MM.1S (cell line): ENCODE data around the gene CBLB.

ENCODE experiments used
- DNase-seq: peaks from one replicate; pipeline ENCODE4 v3.0.0-alpha.2; 2015
- H2AFZ ChIP-seq: fragments of 300-600 bp; sonication (generic); 2 replicates; pipeline ENCODE4 v1.6.0; 2016; ENCODE audit warnings: antibody characterized with exemption, low read length
- H3F3A ChIP-seq: fragments of 300-600 bp; sonication (generic); 2 replicates; pipeline ENCODE4 v1.6.1; 2016; ENCODE audit warnings: mild to moderate bottlenecking, antibody characterized with exemption, low read length, moderate library complexity, mixed read lengths; ENCODE audit not compliant: insufficient read depth
- H3K27ac ChIP-seq: fragments of 300-600 bp; sonication (generic); 2 replicates; pipeline ENCODE4 v1.5.1; 2016; ENCODE audit warnings: mild to moderate bottlenecking, low read length
- H3K27me3 ChIP-seq: fragments of 300-600 bp; sonication (generic); replicated peaks from 2 replicates; pipeline ENCODE4 v1.6.0; 2016; ENCODE audit warnings: low read length; ENCODE audit not compliant: insufficient read depth
- H3K36me3 ChIP-seq: fragments of 300-600 bp; sonication (generic); replicated peaks from 2 replicates; pipeline ENCODE4 v1.6.1; 2016; ENCODE audit warnings: mild to moderate bottlenecking, low read length, mixed read lengths; ENCODE audit not compliant: insufficient read depth
- H3K4me1 ChIP-seq: fragments of 300-600 bp; sonication (generic); 2 replicates; pipeline ENCODE4 v1.6.1; 2016; ENCODE audit warnings: low read length, mixed read lengths
- H3K4me2 ChIP-seq: fragments of 300-600 bp; sonication (generic); 2 replicates; pipeline ENCODE4 v1.6.0; 2016; ENCODE audit warnings: low read depth, low read length
- H3K4me3 ChIP-seq: fragments of 300-600 bp; sonication (generic); 2 replicates; pipeline ENCODE4 v1.5.1; 2016; ENCODE audit warnings: low read length, mixed read lengths
- H3K79me2 ChIP-seq: fragments of 300-600 bp; sonication (generic); 2 replicates; pipeline ENCODE4 v1.6.1; 2016; ENCODE audit warnings: mixed run types, low read length, mixed read lengths
- H3K9ac ChIP-seq: fragments of 300-600 bp; sonication (generic); 2 replicates; pipeline ENCODE4 v1.6.1; 2016; ENCODE audit warnings: low read length, mixed read lengths
- H3K9me2 ChIP-seq: fragments of 300-600 bp; sonication (generic); replicated peaks from 2 replicates; pipeline ENCODE4 v1.6.1; 2016; ENCODE audit warnings: mild to moderate bottlenecking, low read length, mixed read lengths; ENCODE audit not compliant: insufficient read depth
- H3K9me3 ChIP-seq: fragments of 300-600 bp; sonication (generic); replicated peaks from 2 replicates; pipeline ENCODE4 v1.6.1; 2016; ENCODE audit warnings: mild to moderate bottlenecking, low read length, mixed read lengths; ENCODE audit not compliant: insufficient read depth
- H4K20me1 ChIP-seq: fragments of 300-600 bp; sonication (generic); 2 replicates; pipeline ENCODE4 v1.6.1; 2016; ENCODE audit warnings: mild to moderate bottlenecking, low read length, moderate library complexity, mixed read lengths; ENCODE audit not compliant: insufficient read depth
- CTCF ChIP-seq: fragments of 300-600 bp; sonication (generic); IDR thresholded peaks from 2 replicates; pipeline ENCODE4 v1.5.1; 2016; ENCODE audit warnings: antibody characterized with exemption, low read length, mixed read lengths
- EZH2 ChIP-seq: fragments of 300-600 bp; sonication (generic); optimal IDR thresholded peaks from 2 replicates; pipeline ENCODE3; 2017; ENCODE audit warnings: low read depth, mild to moderate bottlenecking, antibody characterized with exemption, low read length, mixed read lengths
- EZH2phosphoT487 ChIP-seq: fragments of 300-600 bp; sonication (generic); IDR thresholded peaks from 2 replicates; pipeline ENCODE4 v1.6.1; 2018; ENCODE audit warnings: antibody characterized with exemption, low read length

The CBLB gene

GRCh38 chr3:105805404-105805803, 63.4 kb downstream of the CBLB start:
- H3K4me1 ChIP-seq: no peaks in the 10 kb centered on the region
- H3K79me2 ChIP-seq: no peaks in the 10 kb centered on the region
- no peak overlapping the region for H3K9ac ChIP-seq
- no peaks in the 10 kb centered on the region for H3K9me2 ChIP-seq
- no peaks in the 10 kb centered on the region for H3K9me3 ChIP-seq
- DNase-seq: no peak
- H3K36me3 ChIP-seq: no peaks in the 10 kb centered on the region
- no peak overlapping the region for H2AFZ ChIP-seq
- H3F3A ChIP-seq: no peaks in the 10 kb centered on the region
- H4K20me1 ChIP-seq: no peaks in the 10 kb centered on the region
- H3K27ac ChIP-seq: no peak overlapping the region
- H3K4me3 ChIP-seq: no peak overlapping the region
- H3K27me3 ChIP-seq: no peaks in the 10 kb centered on the region
- TF ChIP-seq EZH2phosphoT487: no peak
- no peak overlapping the region for H3K4me2 ChIP-seq

GRCh38 chr3:105802118-105802706, 66.6 kb downstream of the CBLB start:
- Histone ChIP-seq H3K27me3 (no peaks in the 10 kb centered on the region), H3K9me3 (no peaks in the 10 kb centered on the region), H3K9ac (no peak overlapping the region), H3F3A (no peaks in the 10 kb centered on the region), H3K36me3 (no peaks in the 10 kb centered on the region), H3K27ac (no peak overlapping the region), H3K79me2 (no peaks in the 10 kb centered on the region), H3K9me2 (no peaks in the 10 kb centered on the region), H2AFZ (no peak overlapping the region), H3K4me1 (no peaks in the 10 kb centered on the region), H4K20me1 (no peaks in the 10 kb centered on the region), H3K4me3 (no peak overlapping the region), H3K4me2 (no peak overlapping the region)
- TF ChIP-seq CTCF: no peak
- TF ChIP-seq EZH2phosphoT487: no peak
- TF ChIP-seq EZH2: no peak
- no peak for DNase-seq

GRCh38 chr3:105801397-105801796, 67.4 kb downstream of the CBLB start:
- no peak overlapping the region for H3K9ac ChIP-seq
- H3K27ac ChIP-seq: no peak overlapping the region
- no peaks in the 10 kb centered on the region for H3K9me2 ChIP-seq
- TF ChIP-seq EZH2phosphoT487 (no peak), CTCF (no peak)
- no peak overlapping the region for H2AFZ ChIP-seq
- no peak overlapping the region for H3K4me2 ChIP-seq
- no peak overlapping the region for H3K4me3 ChIP-seq
- no peak for DNase-seq
- H3K4me1 ChIP-seq: no peaks in the 10 kb centered on the region
- H3F3A ChIP-seq: no peaks in the 10 kb centered on the region
- no peaks in the 10 kb centered on the region for H4K20me1 ChIP-seq
- H3K27me3 ChIP-seq: no peaks in the 10 kb centered on the region
- no peaks in the 10 kb centered on the region for H3K79me2 ChIP-seq
- no peaks in the 10 kb centered on the region for H3K9me3 ChIP-seq
- no peaks in the 10 kb centered on the region for H3K36me3 ChIP-seq

GRCh38 chr3:105800320-105800719, 68.5 kb downstream of the CBLB start:
- H2AFZ ChIP-seq: no peak overlapping the region
- TF ChIP-seq CTCF: no peak
- no peak for TF ChIP-seq EZH2phosphoT487
- TF ChIP-seq EZH2: no peak
- H3K27ac ChIP-seq: no peak overlapping the region
- no peak overlapping the region for H3K9ac ChIP-seq
- H3F3A ChIP-seq: no peaks in the 10 kb centered on the region
- H3K27me3 ChIP-seq: no peaks in the 10 kb centered on the region
- no peaks in the 10 kb centered on the region for H3K36me3 ChIP-seq
- no peaks in the 10 kb centered on the region for H4K20me1 ChIP-seq
- no peak overlapping the region for H3K4me3 ChIP-seq
- no peaks in the 10 kb centered on the region for H3K9me3 ChIP-seq
- no peak for DNase-seq
- no peak overlapping the region for H3K4me2 ChIP-seq
- no peaks in the 10 kb centered on the region for H3K79me2 ChIP-seq
- no peaks in the 10 kb centered on the region for H3K4me1 ChIP-seq
- no peaks in the 10 kb centered on the region for H3K9me2 ChIP-seq
